Activated gamma-delta T cell treated with anti-CD3 and anti-CD28 coated beads, Interleukin-2, amount 50 U/mL, for 16 hours (primary cell): Measurements from ENCODE around the gene MSL3B.

Experiments
- DNase-seq: peaks from one replicate; pipeline ENCODE4 v3.0.0-alpha.2; 2020; ENCODE audit warnings: low read depth

MSL3B gene

DNA sequence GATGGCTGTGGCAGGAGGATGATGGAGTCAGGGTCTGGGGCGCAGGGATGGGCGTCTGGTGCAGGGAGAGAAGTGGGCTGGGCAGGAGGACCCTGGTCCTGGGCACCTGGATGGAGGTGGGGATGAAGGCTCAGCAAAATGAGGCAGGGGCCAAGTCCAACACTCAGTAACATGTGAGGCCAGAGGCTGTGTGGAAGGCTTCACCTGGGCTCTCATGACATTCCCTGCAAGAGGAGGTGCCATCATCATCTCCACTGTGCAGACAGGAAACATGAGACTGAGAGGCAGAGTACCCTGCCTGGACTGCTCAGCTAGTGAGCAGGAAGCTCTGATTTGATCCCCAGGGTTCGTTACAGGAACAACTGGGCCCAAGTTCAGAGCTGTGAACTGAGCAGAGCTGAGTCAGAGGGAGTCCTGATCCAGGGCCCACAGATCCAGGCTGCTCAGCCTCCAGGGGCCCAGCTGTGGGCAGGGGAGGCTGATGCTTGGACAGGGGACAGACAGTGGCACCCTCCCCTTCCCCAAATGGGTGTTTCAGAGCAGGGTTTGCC is 50.8 kb downstream of the MSL3B start:
- no peak for DNase-seq

DNA sequence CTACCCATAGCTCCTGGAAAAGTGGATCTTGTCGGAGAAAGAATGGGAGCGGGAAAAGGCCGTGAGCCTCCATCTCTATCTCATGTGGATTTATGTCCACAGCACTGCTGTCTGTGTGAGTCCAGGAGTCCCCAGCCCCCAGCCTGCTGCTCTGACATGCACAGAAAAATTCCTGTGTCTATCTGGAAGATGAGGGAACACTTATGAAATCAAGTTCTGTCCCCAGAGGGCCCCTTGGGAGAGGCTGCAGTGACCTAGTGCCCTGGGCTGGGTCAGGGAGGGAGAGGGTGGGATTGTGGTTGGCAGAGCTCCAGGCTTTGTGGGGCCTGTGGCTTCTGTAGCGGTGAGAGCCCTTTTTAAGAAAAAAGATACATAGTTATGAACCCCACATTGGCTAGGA is 51.4 kb downstream of the MSL3B start:
- DNase-seq: no peak

DNA sequence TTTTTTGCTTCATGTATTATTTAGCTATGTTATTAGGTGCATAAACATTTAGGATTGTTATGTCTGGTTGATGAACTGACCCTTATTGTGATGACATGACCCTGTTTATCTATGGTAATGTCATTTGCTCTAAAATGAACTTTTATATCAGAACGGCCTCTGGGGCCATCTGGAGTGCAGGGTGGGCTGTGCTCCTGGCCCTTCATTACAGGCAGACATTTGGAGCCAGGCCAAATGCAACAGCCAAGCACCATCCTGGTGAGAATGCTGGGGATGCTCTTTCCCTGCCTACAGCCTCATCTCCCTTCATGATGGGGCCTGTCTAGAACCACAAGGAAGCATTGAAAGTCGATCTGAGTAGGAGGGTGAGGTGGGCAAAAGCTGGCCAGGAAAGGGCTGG is 51.9 kb downstream of the MSL3B start:
- no peak for DNase-seq

DNA sequence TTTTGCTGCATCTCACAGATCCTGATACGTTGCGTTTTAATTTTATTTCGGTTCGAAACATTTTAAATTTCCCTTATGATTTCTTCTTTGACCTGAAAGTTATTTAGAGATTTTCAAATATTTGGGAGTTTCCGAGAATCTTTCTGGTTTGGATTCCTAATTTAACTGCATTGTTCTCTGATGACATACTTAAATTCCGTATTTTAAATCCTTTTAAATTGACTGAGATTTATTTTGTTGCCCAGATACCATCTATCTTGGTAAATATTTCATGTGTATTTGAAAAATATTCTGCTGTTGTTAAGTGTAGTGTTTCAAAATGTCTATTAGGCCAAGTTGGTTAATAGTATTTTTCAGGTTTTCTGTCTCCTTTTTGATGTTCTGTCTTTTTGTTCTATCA is 52.3 kb downstream of the MSL3B start:
- DNase-seq: no peak
